ENCODE measurements around the gene CERK.

CERK gene

DNA sequence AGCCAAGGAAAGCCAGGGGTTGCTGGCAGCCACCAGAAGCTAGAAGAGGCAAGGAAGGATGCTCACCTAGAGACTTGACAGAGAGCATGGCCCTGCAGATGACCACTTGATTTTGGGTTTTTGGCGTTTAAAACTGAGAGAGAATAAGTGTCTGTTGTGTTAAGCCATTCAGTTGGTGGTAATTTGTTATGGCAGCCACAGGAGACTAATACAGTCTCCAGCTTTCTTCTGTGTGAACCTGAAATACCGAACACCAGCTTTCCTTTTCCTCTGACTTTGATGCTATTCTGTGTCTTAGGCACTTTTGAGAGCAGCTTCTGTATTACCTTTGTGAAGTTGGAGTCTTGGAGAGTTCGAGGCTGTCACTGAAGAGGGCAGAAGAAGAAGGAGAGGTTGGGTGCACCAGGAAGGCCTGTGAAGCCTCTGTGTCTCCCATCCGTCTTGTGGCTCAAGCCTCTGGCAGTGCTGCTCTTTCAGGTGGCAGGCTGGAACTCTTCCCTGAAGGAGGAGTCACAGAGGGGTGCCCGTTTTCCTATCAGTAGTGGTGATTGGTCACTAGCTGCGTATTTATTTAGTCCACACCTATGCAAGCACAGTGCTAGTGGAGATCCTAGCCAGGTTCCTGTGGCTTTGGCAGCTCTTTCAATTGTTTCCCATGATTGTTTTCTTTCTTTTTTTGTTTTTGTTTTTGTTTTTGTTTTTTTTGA lies 26.9 kb upstream of the CERK start:
- DNase-seq (ENCODE audit: low read depth in 2 of 2), result no peak

DNA sequence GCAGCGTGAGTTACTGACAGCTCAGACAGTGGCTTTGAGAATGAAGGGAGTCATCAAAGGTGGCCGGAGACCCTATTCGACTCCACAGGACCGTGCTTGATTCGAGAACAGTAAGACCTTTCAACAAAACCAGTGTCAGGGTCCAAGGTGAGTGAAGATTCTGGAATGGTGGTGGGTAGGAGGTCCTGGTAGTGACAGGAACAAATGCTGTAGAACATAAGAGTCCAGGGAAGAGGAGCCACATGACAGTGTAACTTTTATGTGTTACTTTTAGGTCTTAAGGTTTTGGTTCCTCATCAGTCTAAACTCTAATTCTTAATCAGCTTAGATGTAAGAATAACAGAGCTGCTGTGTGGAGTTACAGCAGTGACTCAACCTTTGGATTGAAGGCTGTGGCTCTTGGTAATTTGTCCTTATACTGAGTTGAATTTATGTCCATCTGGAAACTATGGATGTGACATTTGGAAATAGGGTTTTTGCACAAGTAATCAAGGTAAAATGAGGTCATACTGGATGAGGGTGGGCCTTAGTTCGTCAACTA lies 26.2 kb upstream of the CERK start:
- no peak for DNase-seq (ENCODE audit: low read depth in 2 of 2)

DNA sequence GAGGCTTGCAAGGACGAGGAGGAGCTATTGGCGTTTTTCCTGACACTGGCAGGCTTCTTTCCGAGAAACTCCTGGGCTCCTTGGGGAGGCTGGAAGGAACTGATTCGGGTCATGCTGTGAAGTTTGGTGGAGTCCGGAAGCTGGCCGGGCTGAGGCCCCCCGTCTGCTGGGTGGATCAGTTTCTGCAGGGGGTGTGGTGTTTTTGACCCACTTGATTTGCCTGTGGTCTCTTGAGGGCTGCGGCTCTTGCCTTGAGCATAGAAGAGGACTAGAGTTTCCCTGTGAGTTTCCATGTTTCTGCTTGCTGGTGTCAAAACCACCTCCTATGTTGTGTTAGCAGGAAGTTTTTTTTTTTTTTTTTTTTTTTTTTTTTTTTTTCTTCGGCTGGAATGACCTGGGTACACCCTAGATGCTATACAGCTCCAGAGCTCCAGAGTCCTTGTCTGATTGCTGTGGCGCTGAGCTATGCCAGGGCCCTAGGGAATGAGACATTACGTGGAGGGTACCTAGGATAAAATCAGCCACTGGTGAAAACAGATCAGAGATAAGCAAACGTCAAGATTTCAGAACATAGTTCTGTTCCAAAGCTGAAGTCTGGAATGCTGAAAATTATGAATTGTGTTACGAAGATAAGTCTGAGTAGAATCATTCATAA lies 25.1 kb upstream of the CERK start:
- DNase-seq (ENCODE audit: low read depth in 2 of 2), result no peak

DNA sequence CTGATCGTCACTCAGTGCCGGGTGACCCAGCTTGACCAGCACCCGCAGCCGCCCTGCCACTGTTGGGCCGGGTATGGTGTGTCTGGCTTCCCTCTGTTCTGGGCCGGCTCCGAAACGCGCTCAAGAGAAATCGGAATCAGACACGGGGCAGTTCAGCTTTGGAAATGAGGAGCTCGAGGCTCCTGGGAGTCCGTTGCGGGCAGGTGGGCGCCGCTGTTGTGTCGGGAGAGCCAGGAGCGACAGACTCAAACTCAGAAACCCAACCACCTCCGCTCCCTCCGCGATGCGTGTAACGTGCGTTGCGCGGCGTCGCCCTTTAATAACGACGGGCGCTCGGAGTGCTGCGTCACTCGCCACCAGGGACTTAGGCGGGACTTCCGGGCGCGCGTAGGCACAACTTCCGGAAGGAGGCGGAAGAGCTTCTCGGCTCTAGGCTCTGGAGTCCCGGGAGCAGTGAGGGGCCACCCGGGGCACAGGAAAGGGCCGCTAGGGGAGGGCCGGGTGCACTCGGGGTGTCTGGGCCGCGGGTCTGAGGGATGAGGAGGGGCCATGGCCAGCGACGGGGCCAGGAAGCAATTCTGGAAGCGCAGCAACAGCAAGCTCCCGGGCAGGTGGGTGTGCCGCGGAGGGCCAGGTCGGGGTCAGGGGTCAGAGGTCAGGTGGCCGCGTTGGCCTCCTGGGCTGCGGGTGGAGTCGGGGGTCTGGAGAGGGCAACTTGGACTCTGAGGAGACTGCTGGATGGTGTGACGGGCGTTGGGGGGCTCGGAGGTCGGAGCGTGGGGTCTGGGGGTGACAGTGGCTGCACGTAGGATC lies 24.4 kb upstream of the CERK start, which contains the start of gene TBC1D22A:
Gene TBC1D22A (plus strand): TSS at position 413 of the 813 bp plus-strand sequence. CDS start 137 bp downstream, at position 550.
- peak; percentile 90 to 92 for DNase-seq (ENCODE audit: low read depth in 2 of 2)

- no peak for DNase-seq (ENCODE audit: low read depth in 2 of 2)
Measured at GRCh38 chr22:46761539-46762237, 23.6 kb upstream of the CERK start.

GRCh38 chr22:46761017-46761416 lies 23.0 kb upstream of the CERK start:
- no peak for DNase-seq (ENCODE audit: low read depth in 2 of 2)

DNA sequence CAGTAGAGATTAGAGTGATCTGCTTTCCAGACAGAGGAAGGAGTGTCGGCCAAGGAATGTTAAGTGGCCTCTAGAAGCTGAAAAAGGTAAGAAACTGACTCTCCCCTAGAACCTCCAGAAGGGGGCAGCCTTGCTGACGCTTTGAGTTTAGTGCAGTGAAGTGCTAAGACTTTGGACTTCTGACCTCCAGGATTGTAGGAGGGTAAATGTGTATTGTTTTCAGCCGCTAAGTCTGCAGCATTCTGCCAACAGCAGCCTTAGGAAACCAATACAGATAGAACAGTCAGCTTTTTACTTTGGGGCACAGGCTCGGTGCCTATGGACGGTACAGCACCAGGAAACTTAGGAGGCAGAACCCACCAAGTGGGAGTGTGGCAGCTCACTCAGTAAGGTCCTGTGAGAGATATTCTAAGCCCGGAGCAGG lies 20.8 kb upstream of the CERK start:
- DNase-seq (ENCODE audit: low read depth in 2 of 2), result no peak

GRCh38 chr22:46758121-46758520 lies 20.1 kb upstream of the CERK start:
- no peak for DNase-seq (ENCODE audit: low read depth in 2 of 2)

- no peak for DNase-seq (ENCODE audit: low read depth in 2 of 2)
Measured at GRCh38 chr22:46757104-46757503, 19.1 kb upstream of the CERK start.

DNA sequence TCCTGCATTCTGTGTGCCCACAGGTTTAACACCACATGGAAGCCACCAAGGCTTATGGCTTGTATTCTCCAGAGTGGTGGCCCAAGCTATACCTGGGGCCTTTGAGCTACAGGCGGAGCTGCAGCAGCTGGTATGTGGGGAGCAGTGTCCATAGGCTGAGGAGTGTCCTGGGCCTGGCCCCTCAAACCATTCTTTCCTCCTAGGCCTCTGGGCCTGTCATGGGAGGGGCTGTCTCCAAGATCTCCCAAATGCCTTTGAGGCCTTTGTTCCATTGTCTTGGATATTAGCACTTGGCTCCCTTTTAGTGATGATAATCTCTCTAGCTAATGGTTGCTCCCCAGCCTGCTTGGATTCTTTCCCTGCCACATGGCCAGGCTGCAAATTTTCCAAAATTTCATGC lies 18.0 kb upstream of the CERK start:
- no peak for DNase-seq (ENCODE audit: low read depth in 2 of 2)

DNA sequence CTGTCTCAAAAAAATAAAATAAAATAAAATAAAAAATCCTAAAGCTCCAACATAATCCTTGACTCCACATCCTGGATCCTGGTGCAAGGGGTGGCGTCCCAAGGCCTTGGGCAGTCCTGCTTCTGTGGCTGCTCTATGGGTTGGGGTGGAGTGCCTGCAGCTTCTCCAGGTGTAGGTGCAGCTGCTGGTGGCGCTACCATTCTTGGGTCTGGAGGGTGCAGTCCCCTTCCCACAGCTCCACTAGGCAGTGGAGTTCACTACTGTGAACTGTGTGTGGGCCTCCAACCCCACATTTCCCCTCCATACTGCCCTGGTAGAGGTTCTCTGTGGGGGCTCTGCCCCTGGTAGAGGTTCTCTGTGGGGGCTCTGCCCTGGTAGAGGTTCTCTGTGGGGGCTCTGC lies 17.5 kb upstream of the CERK start:
- no peak for DNase-seq (ENCODE audit: low read depth in 2 of 2)

DNA sequence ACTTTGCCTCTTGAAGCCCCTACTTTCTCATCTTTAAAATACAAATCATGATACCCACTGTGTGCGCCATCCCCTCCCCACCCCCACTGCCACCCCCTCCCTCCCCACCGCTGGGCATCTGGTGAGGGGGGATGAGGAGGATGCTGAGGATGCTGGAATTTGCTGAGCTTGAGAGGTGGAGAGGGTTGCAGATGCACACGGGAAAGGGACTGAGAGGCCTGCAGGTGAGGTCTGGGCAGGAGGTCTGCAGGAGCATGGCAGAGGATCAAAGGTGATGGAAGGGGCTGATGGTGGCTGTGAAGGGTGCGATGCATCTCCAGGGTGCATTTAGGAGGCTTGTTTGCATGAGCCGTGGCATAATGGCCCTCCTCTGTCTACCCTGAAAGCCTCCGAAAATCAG lies 16.8 kb upstream of the CERK start:
- no peak for DNase-seq (ENCODE audit: low read depth in 2 of 2)

DNA sequence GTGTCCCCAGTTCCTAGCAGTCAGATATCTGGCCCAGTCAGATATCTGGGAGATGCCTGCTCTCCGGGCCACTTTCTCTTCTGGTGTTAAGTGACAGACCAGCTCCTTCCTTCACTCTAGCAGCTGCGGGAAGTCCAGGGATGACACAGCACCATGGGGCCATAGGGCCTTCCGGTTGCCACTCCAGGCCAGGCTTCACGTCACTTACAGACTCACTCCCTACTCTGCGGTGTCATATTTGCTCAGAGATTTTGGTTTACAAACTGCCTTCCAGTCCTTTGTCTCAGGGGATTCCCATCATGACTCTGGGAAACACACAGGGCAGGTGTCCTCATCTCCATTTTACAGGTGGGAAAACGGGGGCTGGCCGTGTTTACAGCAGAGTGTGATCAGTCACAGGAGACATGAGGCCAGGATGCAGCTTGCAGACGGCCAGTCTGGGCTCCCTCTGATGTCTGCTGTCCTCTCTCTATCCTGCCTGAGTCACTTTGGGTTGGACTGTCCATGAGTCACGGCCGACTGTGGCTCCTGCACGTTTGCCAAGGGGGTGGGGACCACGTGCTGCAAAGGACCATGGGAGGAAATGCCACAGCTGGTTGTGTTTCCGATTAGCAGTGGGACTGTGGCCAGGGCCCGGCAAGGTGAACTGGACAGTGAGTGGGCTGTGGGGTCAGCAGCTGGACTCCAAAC lies 16.2 kb upstream of the CERK start:
- no peak for DNase-seq (ENCODE audit: low read depth in 2 of 2)

DNA sequence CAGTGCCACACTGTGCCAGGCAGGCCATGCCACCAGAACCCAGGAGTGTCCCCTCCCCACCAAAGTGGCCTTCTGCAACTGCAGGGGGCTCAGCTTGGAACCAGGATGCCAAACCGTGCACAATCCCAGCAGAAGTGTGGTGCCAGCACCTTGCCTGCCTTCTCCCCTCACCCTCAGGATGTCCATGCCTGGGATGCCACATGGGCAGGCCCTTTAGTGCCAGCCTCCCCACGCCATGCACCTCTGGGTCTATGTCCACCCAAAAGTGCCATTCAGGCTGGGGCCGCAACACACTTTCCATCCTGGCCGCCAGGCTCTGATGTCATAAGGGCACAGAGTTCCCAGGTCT lies 15.7 kb upstream of the CERK start:
- DNase-seq (ENCODE audit: low read depth in 2 of 2), result no peak

DNA sequence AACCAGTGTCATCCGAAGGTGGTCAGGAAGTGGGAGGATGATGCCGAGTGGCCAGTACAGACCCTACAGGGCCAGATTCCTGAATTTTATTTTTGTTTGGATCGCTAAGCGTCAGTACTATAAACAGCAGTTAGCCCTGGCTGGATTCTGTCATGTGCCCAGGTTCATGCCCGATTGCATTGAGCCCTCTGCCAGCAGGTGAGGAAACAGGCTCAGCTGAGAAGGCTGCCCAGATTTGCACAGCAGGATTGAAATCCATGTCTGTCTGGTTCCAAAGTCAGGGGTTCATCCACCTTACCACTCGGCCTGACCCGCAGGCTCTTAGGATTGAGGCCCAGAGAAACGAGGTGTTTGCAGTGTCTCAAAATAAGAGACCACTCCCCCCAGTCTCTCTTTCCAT lies 15.3 kb upstream of the CERK start:
- no peak for DNase-seq (ENCODE audit: low read depth in 2 of 2)

DNA sequence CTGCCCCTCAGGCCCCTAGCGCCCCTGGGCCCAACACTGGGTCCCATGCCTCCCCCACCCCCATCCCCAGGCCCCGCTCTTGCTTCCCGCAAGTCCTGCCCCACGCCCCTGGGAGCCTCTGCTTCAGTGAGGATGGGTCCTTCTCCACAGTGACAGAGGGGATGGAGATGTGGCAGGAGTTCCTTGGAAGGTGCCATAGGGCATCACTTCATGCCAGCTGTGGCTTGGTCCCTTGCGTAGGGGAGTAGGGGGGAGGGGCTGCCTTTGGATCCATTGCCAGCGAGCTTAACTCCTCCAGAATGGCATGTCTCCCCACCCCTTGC lies 14.9 kb upstream of the CERK start:
- no peak for DNase-seq (ENCODE audit: low read depth in 2 of 2)

DNA sequence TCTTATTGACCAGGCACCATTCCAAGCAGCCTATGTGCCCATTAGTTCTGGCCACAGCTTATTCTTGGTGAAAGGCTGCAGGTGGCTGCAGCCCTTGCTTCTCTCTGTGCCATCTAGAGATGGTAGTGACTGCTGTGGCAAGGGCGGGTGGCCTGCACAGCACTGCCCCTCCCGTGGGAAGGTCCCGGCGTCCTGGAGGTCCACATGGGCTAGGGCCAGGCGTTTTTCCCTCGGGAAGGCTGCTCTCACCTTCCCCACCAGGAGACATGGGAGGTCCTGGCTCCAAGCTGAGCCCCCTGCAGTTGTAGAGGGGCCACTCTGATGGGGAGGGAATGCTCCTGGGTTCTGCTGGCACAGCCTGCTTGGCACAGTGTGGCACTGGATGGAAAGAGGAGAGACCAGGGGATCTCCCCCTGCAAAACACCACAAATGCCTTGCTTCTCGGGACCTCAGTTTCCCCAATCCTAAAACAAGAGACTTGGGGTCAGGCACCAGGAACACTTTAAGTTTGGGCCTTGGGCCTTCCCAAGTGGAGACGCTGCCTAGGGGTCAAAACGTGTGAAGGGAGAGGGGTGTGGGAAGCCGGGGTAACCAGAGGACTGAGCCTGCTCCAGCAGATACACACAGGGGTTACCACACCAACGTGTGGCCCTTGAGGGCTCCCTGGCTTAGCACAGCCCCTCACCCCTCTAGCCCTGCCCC lies 14.4 kb upstream of the CERK start:
- DNase-seq (ENCODE audit: low read depth in 2 of 2), result no peak

GRCh38 chr22:46750863-46751443 lies 12.9 kb upstream of the CERK start:
- DNase-seq (ENCODE audit: low read depth in 2 of 2), result no peak

DNA sequence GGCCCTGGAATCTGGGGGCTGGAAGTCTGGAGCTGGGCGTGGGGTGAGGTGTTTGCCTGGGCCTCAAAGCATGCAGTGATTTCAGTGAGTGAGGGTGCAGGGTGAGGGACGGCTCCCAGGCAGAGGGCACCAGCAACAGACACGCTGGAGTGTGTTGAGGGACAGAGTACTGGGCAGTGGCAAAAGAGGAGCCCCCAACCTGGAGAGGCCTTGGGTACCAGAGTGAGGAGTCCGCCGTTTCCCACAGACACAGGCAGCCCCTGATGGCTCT lies 12.4 kb upstream of the CERK start:
- DNase-seq (ENCODE audit: low read depth in 2 of 2), result no peak

- DNase-seq (ENCODE audit: low read depth in 2 of 2), result no peak
Measured at GRCh38 chr22:46749682-46750529, 11.9 kb upstream of the CERK start.
